Measurements from ENCODE around the gene FNDC3B. TPM values are rescaled to one million over a fixed set of nuclear protein-coding genes. Genes with fewer than 3 reads are reported as not detected.

FNDC3B gene
- total and polyA plus RNA-seq, 2 donors (not counting 1 experiment from before 2014, with no cell fraction given): 1.2 to 9.2 TPM

DNA sequence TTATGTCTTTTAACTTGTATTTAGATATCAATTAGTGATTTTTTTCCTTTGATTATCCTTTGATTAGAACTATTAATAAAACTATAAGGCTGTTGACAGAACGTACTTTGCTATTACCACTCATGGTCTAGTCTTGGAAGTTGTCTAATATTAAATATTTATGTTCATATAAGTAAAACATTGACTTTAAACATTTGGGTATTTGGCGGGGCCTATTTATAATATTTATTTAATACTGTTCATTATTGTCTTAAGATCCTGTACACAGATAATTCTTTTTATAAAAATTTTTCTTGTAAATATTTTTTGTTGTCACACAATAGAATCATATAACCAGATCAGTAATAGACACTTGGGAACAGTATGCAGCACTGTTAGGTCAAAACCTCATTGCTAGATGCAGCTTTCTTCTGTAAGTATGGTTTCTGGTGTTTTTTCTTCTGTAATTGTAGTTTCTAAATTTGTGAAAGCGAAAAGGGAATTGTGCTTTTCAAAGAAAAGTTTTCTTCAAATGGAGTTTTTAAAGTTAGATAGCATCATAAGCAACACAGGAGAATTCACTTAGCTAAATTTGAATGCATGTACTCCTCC lies 93.4 kb downstream of the FNDC3B start:
- no peak overlapping the region for H3K4me3 Mint-ChIP-seq
- Histone ChIP-seq H3K9ac (ENCODE audit: low read length) (no peak overlapping the region), H3K4me1 (ENCODE audit: control insufficient read depth in 2 of 2, insufficient read depth in 2 of 2, low read length in 2 of 2) (no peaks in the 10 kb centered on the region), H3K27me3 (replicated peaks in 1 of 4; ENCODE audit: control extremely low read depth in 1 of 4, control insufficient read depth in 3 of 4, insufficient read depth in 4 of 4, low read length in 3 of 4) (peaks cover 0 to 10% (median 5%) of the 10 kb centered on the region in 4 experiments), H3K4me2 (replicated peaks; ENCODE audit: low read depth, low read length, poor library complexity, severe bottlenecking) (no peak overlapping the region), H3K9me3 (ENCODE audit: control extremely low read depth in 1 of 3, control insufficient read depth in 2 of 3, insufficient read depth in 1 of 3, low read length in 2 of 3) (no peaks in the 10 kb centered on the region), H3K4me3 (ENCODE audit: control extremely low read depth in 1 of 5, extremely low read depth in 1 of 5, insufficient read depth in 1 of 5, low read depth in 2 of 5, low read length in 4 of 5) (no peak overlapping the region), H4K20me1 (ENCODE audit: control insufficient read depth, insufficient read depth, low read length, poor library complexity, severe bottlenecking) (no peaks in the 10 kb centered on the region), H3K36me3 (replicated peaks in 1 of 2; ENCODE audit: control extremely low read depth in 1 of 2, control insufficient read depth in 1 of 2, extremely low read depth in 1 of 2, insufficient read depth in 2 of 2, low read length in 1 of 2) (no peaks in the 10 kb centered on the region), H3K27ac (ENCODE audit: low read length in 2 of 2) (no peak overlapping the region), H3K79me2 (ENCODE audit: control insufficient read depth, insufficient read depth, low read length) (no peaks in the 10 kb centered on the region), H2AFZ (ENCODE audit: insufficient read depth, low read depth, low read length, poor library complexity, severe bottlenecking) (no peak overlapping the region)
- WGBS (ENCODE audit: insufficient coverage): no CpG with 5 or more reads among the region's 3 CpGs
- intact Hi-C loops (cut with micrococcal nuclease): no loop called here
- ATAC-seq (ENCODE audit: low read depth) (no peak), DNase-seq (no peak)
- TF ChIP-seq EZH2 (IDR thresholded peaks at IDR 0.05; ENCODE audit: borderline replicate concordance, insufficient read depth, low read depth, low read length, poor library complexity, severe bottlenecking): no peak
- no peak for TF ChIP-seq CTCF (IDR thresholded peaks at IDR 0.05)
- no peak overlapping the region for H3K27ac Mint-ChIP-seq
- POLR2A ChIA-PET: no interaction called here
- peaks cover 24% of the 10 kb centered on the region for H3K27me3 Mint-ChIP-seq
- peaks cover 4% of the 10 kb centered on the region for H3K4me1 Mint-ChIP-seq
- no peaks in the 10 kb centered on the region for H3K9me3 Mint-ChIP-seq (ENCODE audit: insufficient read depth)
- CTCF ChIA-PET: no interaction called here

- Mint-ChIP-seq H3K27ac (no peak overlapping the region), H3K9me3 (ENCODE audit: insufficient read depth) (no peaks in the 10 kb centered on the region), H3K27me3 (peaks cover 19% of the 10 kb centered on the region), H3K4me1 (peaks cover 4% of the 10 kb centered on the region), H3K4me3 (no peak overlapping the region)
- intact Hi-C loops (cut with micrococcal nuclease): no loop called here
- no peaks in the 10 kb centered on the region for H3K4me1 ChIP-seq (ENCODE audit: control insufficient read depth in 2 of 2, insufficient read depth in 2 of 2, low read length in 2 of 2)
- ATAC-seq (ENCODE audit: low read depth) (no peak), DNase-seq (no peak)
- no peaks in the 10 kb centered on the region for H4K20me1 ChIP-seq (ENCODE audit: control insufficient read depth, insufficient read depth, low read length, poor library complexity, severe bottlenecking)
- no peak overlapping the region for H3K9ac ChIP-seq (ENCODE audit: low read length)
- peaks cover 0 to 9% (median 4%) of the 10 kb centered on the region in 4 experiments for H3K27me3 ChIP-seq (replicated peaks in 1 of 4; ENCODE audit: control extremely low read depth in 1 of 4, control insufficient read depth in 3 of 4, insufficient read depth in 4 of 4, low read length in 3 of 4)
- H3K27ac ChIP-seq (ENCODE audit: low read length in 2 of 2): no peak overlapping the region
- no peak for TF ChIP-seq EZH2 (IDR thresholded peaks at IDR 0.05; ENCODE audit: borderline replicate concordance, insufficient read depth, low read depth, low read length, poor library complexity, severe bottlenecking)
- TF ChIP-seq CTCF (IDR thresholded peaks at IDR 0.05): no peak
- H2AFZ ChIP-seq (ENCODE audit: insufficient read depth, low read depth, low read length, poor library complexity, severe bottlenecking): no peak overlapping the region
- CTCF ChIA-PET: no interaction called here
- no peaks in the 10 kb centered on the region for H3K79me2 ChIP-seq (ENCODE audit: control insufficient read depth, insufficient read depth, low read length)
- POLR2A ChIA-PET: no interaction called here
- H3K4me3 ChIP-seq (ENCODE audit: control extremely low read depth in 1 of 5, extremely low read depth in 1 of 5, insufficient read depth in 1 of 5, low read depth in 2 of 5, low read length in 4 of 5): no peak overlapping the region
- 100% methylated on average over 2 of the region's 4 CpGs for WGBS (ENCODE audit: insufficient coverage)
- H3K9me3 ChIP-seq (ENCODE audit: control extremely low read depth in 1 of 3, control insufficient read depth in 2 of 3, insufficient read depth in 1 of 3, low read length in 2 of 3): no peaks in the 10 kb centered on the region
- no peak overlapping the region for H3K4me2 ChIP-seq (replicated peaks; ENCODE audit: low read depth, low read length, poor library complexity, severe bottlenecking)
- H3K36me3 ChIP-seq (replicated peaks in 1 of 2; ENCODE audit: control extremely low read depth in 1 of 2, control insufficient read depth in 1 of 2, extremely low read depth in 1 of 2, insufficient read depth in 2 of 2, low read length in 1 of 2): no peaks in the 10 kb centered on the region
Observed at GRCh38 chr3:172133838-172134237, 94.5 kb downstream of the FNDC3B start.

Measured in B cell (primary cell).